Stimulated activated CD4-positive, alpha-beta T cell treated with anti-CD3 and anti-CD28 coated beads, Interleukin-4, amount 100 ng/mL, for 1 hour (primary cell): ENCODE results near the gene PRB3.

Experiments used
- DNase-seq: peaks from one replicate; pipeline ENCODE4 v3.0.0-alpha.2; 2020

The PRB3 gene

DNA sequence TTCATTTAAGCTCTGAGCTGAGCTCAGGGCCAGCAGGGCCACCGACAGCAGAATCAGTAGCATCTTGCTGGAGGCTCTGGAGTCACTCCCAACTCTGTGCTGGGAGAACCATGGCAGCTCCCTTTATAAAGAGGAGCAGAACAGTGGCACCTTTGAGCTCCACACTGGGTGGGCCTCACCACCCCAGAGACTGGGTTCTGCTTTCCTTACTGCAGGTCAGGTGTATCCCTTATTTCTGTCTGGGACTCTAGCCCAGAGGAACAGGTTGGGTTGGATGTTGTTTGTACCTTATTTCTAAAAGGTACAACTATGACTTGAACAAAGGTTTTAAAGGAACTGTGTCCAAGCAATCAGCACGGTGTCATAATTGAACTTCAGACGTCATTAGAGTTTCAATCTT lies at the start of gene PRB3:
PRB3 (minus strand) TSS at position 101 of the 400 bp plus-strand sequence; CDS start at position 63, 38 bp downstream.
- DNase-seq = no peak

GRCh38 chr12:11310336-11310735 lies 40.8 kb upstream of the PRB3 start, which contains the start of gene PRB4:
PRB4 (minus strand) TSS chr12:11310436; CDS start chr12:11310398, 38 bp downstream.
- no peak for DNase-seq

- no peak for DNase-seq
These were observed 37.6 kb upstream of the PRB3 start for GRCh38 chr12:11307143-11307542.

DNA sequence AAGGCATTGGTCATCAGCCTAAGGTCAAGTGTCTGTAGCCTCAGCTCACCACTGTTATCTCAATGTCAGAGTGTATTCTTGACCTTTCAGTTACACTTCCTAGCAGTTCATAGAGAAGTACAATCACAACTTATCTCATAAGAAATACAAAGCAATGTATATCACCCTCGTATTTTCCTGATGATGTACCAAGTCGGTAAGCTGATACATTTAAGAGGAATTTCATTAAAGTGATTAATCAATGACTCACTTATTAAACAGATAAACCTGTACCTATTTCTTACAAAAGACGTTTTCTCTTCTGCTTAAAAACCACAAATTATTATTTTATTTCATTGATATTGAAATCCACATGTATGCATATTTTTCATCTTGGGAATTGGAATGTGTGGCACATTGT lies 3.9 kb upstream of the PRB3 start:
- DNase-seq = no peak

DNA sequence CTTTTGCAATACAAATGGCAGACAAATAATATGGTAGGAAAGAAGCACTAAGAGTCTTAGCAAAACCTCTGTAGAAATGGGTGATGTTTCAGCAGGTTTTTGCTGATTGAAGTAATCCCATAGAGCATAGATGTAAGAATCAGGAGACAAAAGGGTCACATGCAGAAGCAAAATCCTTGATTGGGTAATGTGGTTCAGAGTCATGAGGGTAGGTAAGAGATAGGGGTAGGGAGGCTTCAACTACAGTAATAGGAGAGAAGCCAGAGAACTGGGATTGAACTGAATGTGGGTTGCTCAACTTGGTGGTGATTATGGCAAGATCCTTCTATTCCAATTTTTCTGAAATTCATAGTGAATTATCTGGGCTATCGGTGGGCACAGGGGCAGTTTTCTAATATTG lies 5.0 kb downstream of the PRB3 start:
- DNase-seq = no peak

DNA sequence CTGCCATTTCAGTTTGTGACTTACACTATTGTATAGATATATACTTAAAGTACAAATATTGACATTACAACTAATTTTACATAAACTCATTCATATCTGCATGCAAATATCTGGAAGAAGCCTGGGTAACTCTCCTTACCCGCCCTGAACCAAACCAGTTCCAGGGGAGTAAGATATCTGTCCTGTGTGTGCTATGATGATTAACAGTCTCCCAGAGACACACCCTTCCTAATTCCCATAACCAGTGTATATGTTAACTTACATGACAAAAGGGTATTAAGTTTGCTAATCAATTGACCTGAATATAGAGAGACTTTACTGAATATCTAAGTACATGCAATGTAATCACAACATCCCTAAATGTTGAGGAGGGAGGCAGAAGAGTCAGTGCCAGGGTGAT lies 23.0 kb downstream of the PRB3 start:
- no peak for DNase-seq

GRCh38 chr12:11242656-11243055 lies 26.9 kb downstream of the PRB3 start:
- DNase-seq = no peak

GRCh38 chr12:11240348-11240930 lies 29.1 kb downstream of the PRB3 start:
- DNase-seq = no peak

DNA sequence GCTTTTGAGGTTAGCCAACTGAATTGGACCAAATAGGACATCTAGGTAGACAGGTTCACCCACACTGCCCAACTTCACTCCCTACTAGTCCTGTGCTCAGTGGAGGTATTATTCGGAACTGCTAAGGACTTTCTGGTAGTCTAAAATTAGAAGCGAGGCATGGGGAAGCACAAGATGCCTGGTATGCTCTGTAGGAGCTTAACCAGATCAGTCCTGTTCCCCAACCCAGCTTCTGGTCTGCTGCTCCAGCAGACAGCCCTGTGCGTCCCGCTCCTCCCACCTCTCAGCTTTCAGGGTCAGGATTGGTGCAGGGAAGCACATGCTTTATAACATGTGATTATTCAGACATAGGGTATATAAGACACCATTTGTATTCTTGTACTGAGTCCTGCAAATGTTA lies 31.2 kb downstream of the PRB3 start:
- no peak for DNase-seq

DNA sequence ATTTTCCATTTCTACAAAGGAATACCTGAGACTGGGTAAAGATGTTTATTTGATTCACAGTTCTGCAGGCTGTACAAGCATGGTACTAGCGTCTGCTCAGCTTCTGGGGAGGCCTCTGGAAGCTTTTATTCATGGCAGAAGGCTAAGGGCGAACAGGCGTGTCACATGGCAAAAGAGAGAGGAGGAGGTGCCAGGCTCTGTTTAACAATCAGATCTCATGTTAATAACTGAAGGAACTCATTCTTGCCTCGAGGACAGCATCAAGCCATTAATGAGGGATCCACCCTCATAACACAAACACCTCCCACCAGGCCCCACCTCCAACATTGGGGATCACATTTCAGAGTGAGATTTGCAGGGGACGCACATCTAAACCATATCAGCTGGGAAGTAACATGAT lies 36.0 kb downstream of the PRB3 start:
- DNase-seq = no peak

DNA sequence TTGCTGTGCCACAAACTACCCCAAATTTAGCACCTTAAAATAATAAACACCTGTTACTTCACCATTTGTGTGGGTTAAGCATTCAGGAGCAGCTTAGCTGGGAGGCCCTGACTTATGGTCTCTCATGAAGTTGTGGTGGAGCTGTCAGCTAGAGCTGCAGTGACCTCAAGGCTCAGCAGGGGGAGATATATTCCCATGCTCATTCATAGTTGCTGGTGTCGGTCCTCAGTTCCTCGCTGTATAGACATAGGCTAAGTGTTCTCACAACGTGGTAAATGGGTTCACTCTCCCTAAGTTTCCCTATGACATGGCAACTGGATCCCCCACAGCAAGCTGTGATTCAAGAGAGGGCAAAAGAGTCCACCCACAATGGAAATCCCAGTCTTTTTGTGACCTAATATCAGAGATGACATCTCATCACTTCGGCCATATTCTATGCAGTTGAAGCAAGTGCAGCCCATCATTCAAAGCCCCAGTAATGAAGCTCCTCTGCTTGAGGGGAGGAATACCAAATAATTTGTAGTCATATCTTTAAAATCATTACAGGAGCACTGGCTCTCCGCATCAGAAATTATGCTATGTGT lies 41.1 kb downstream of the PRB3 start:
- peak; percentile 16 for DNase-seq

- no peak for DNase-seq
These were observed 42.1 kb downstream of the PRB3 start for GRCh38 chr12:11227373-11227772.
